Transverse colon (tissue), 4 donors: ENCODE measurements around the gene MAPK4.

Experiments used
- CTCF ChIP-seq, 5 experiments: fragments of 200-600 bp in 3 of 5; fragments of 450-650 bp in 2 of 5; sonication (generic) in 3 of 5; IDR thresholded peaks; 1 replicate in 2 of 5; 2 replicates in 3 of 5; pipeline ENCODE4 v1.5.1; 2016 to 2017; ENCODE audit warnings: antibody characterized with exemption in 5 of 5, inconsistent platforms in 3 of 5, mild to moderate bottlenecking in 2 of 5, moderate library complexity in 1 of 5
- POLR2AphosphoS5 ChIP-seq, 3 donors: sonication (generic); formaldehyde crosslinking; IDR thresholded peaks; one replicate each; pipeline ENCODE4 v1.6.1; 2016; ENCODE audit warnings: antibody characterized with exemption in 3 of 3

- TF ChIP-seq CTCF (IDR thresholded peaks at IDR 0.05), result no peak
- no peak for TF ChIP-seq POLR2AphosphoS5 (IDR thresholded peaks at IDR 0.05)
Observed at GRCh38 chr18:50738098-50738757, 178.3 kb downstream of the MAPK4 start.
